Measurements from ENCODE around the gene PHF2.

The PHF2 gene

GRCh38 chr9:93684806-93685543, 108.6 kb downstream of the PHF2 start:
- H3K36me3 ChIP-seq (ENCODE audit: control insufficient read depth, insufficient read depth, low read length): no peaks in the 10 kb centered on the region
- H3K4me3 ChIP-seq (replicated peaks; ENCODE audit: low read depth, low read length): no peak overlapping the region
- no peak for DNase-seq (ENCODE audit: extremely low read depth, insufficient read length)
- TF ChIP-seq, protein P1, sequence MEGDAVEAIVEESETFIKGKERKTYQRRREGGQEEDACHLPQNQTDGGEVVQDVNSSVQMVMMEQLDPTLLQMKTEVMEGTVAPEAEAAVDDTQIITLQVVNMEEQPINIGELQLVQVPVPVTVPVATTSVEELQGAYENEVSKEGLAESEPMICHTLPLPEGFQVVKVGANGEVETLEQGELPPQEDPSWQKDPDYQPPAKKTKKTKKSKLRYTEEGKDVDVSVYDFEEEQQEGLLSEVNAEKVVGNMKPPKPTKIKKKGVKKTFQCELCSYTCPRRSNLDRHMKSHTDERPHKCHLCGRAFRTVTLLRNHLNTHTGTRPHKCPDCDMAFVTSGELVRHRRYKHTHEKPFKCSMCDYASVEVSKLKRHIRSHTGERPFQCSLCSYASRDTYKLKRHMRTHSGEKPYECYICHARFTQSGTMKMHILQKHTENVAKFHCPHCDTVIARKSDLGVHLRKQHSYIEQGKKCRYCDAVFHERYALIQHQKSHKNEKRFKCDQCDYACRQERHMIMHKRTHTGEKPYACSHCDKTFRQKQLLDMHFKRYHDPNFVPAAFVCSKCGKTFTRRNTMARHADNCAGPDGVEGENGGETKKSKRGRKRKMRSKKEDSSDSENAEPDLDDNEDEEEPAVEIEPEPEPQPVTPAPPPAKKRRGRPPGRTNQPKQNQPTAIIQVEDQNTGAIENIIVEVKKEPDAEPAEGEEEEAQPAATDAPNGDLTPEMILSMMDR (IDR thresholded peaks at IDR 0.05; ENCODE audit: insufficient read depth, low read length, poor library complexity, severe bottlenecking): peak; percentile 5
- no peaks in the 10 kb centered on the region; the same call in 1 of the 2 replicates for H3K27me3 ChIP-seq (replicated peaks; ENCODE audit: control insufficient read depth, insufficient read depth, low read length)

GRCh38 chr9:93686127-93686879, 109.9 kb downstream of the PHF2 start:
- Histone ChIP-seq H3K36me3 (ENCODE audit: control insufficient read depth, insufficient read depth, low read length) (no peaks in the 10 kb centered on the region), H3K4me3 (replicated peaks; ENCODE audit: low read depth, low read length) (no peak overlapping the region), H3K27me3 (replicated peaks; ENCODE audit: control insufficient read depth, insufficient read depth, low read length) (no peaks in the 10 kb centered on the region; the same call in 1 of the 2 replicates)
- DNase-seq (ENCODE audit: extremely low read depth, insufficient read length): no peak
- TF ChIP-seq, protein P1 (IDR thresholded peaks at IDR 0.05; ENCODE audit: insufficient read depth, low read length, poor library complexity, severe bottlenecking): no peak

- TF ChIP-seq, protein P1 (IDR thresholded peaks at IDR 0.05; ENCODE audit: insufficient read depth, low read length, poor library complexity, severe bottlenecking): no peak
- no peaks in the 10 kb centered on the region; the same call in 1 of the 2 replicates for H3K27me3 ChIP-seq (replicated peaks; ENCODE audit: control insufficient read depth, insufficient read depth, low read length)
- no peak for DNase-seq (ENCODE audit: extremely low read depth, insufficient read length)
- H3K4me3 ChIP-seq (replicated peaks; ENCODE audit: low read depth, low read length): no peak overlapping the region
- no peaks in the 10 kb centered on the region for H3K36me3 ChIP-seq (ENCODE audit: control insufficient read depth, insufficient read depth, low read length)
These were observed 110.5 kb downstream of the PHF2 start for GRCh38 chr9:93686880-93687236.

DNA sequence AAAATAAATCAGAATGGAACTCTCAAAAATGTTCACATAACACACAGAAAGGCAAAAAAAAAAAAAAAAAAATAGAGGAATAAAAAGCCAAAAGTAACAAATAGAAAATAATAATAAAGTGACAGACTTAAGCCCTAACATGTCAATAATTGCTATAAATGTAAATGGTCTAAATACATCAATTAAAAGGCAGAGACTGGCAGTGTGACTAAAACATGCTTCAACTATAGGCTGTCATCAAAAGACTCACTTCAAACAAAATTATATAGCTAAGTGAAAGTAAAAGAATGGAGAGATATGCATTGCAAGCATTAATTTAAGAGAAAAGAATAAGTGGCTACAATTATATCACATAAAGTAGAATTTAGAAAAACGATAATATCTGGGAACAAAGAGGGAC, 114.2 kb downstream of the PHF2 start:
- Histone ChIP-seq H3K27me3 (replicated peaks; ENCODE audit: control insufficient read depth, insufficient read depth, low read length) (no peaks in the 10 kb centered on the region), H3K36me3 (ENCODE audit: control insufficient read depth, insufficient read depth, low read length) (no peaks in the 10 kb centered on the region)
- no peak for DNase-seq (ENCODE audit: extremely low read depth, insufficient read length)

GRCh38 chr9:93693129-93693528, 116.7 kb downstream of the PHF2 start:
- Histone ChIP-seq H3K27me3 (replicated peaks; ENCODE audit: control insufficient read depth, insufficient read depth, low read length) (no peaks in the 10 kb centered on the region), H3K4me3 (replicated peaks; ENCODE audit: low read depth, low read length) (no peak overlapping the region), H3K36me3 (ENCODE audit: control insufficient read depth, insufficient read depth, low read length) (no peaks in the 10 kb centered on the region)
- no peak for DNase-seq (ENCODE audit: extremely low read depth, insufficient read length)
- TF ChIP-seq, protein P1 (IDR thresholded peaks at IDR 0.05; ENCODE audit: insufficient read depth, low read length, poor library complexity, severe bottlenecking): no peak

More for the DNA sequence above, 114.2 kb downstream of the PHF2 start:
- TF ChIP-seq, protein P1 (IDR thresholded peaks at IDR 0.05; ENCODE audit: insufficient read depth, low read length, poor library complexity, severe bottlenecking): no peak
- H3K4me3 ChIP-seq (replicated peaks; ENCODE audit: low read depth, low read length): no peak overlapping the region
